ENCODE measurements around the gene OSBPL10. TPM values are rescaled to one million over a fixed set of nuclear protein-coding genes. Genes with fewer than 3 reads are reported as not detected.

Gene OSBPL10
- total and polyA plus RNA-seq, 2 experiments from 2014 or later = 2.4 to 8.1 TPM

- H3K9me2 ChIP-seq (ENCODE audit: insufficient read depth) = no peaks in the 10 kb centered on the region
- no peaks in the 10 kb centered on the region for H3K4me1 ChIP-seq (ENCODE audit: insufficient read depth)
- no peak overlapping the region for H3K4me3 ChIP-seq
- 88 to 89% methylated on average over 1 of the region's 1 CpG for WGBS, 2 experiments (ENCODE audit: low coverage in 1 of 2, low lambda C conversion rate in 2 of 2, missing lambda C conversion rate in 2 of 2)
- no peaks in the 10 kb centered on the region for H4K20me1 ChIP-seq (ENCODE audit: insufficient read depth)
- DNase-seq = no peak
- H3K9me3 ChIP-seq (ENCODE audit: low read depth) = no peaks in the 10 kb centered on the region
- no peaks in the 10 kb centered on the region for H3F3A ChIP-seq (ENCODE audit: insufficient read depth)
- H3K4me2 ChIP-seq (ENCODE audit: unreplicated experiment) = no peak overlapping the region
- in situ Hi-C loops (cut with MboI) = no loop called here
- no peak overlapping the region for H3K27ac ChIP-seq
- no peaks in the 10 kb centered on the region for H3K79me2 ChIP-seq (ENCODE audit: insufficient read depth)
- peaks cover 13% of the 10 kb centered on the region; the same call in 1 of the 2 replicates for H3K27me3 ChIP-seq (replicated peaks; ENCODE audit: insufficient read depth)
- no peak for TF ChIP-seq EZH2 (IDR thresholded peaks at IDR 0.05; ENCODE audit: insufficient read depth, poor library complexity, severe bottlenecking)
- TF ChIP-seq EZH2phosphoT487 (IDR thresholded peaks at IDR 0.05; ENCODE audit: insufficient read depth, low read depth) = no peak
- H3K9ac ChIP-seq = no peak overlapping the region
- no peak overlapping the region for H2AFZ ChIP-seq
- no peaks in the 10 kb centered on the region for H3K36me3 ChIP-seq (ENCODE audit: low read depth)
Measured at GRCh38 chr3:31896026-31896425, 85.0 kb downstream of the OSBPL10 start.

- H3F3A ChIP-seq (ENCODE audit: insufficient read depth) = no peaks in the 10 kb centered on the region
- no peaks in the 10 kb centered on the region for H4K20me1 ChIP-seq (ENCODE audit: insufficient read depth)
- H3K9me3 ChIP-seq (ENCODE audit: low read depth) = no peaks in the 10 kb centered on the region
- WGBS, 2 experiments (ENCODE audit: low coverage in 1 of 2, low lambda C conversion rate in 2 of 2, missing lambda C conversion rate in 2 of 2) = 23 to 30% methylated on average over 2 of the region's 2 CpGs
- H3K79me2 ChIP-seq (ENCODE audit: insufficient read depth) = no peaks in the 10 kb centered on the region
- H2AFZ ChIP-seq = no peak overlapping the region
- H3K36me3 ChIP-seq (ENCODE audit: low read depth) = no peaks in the 10 kb centered on the region
- in situ Hi-C loops (cut with MboI) = no loop called here
- no peak overlapping the region for H3K9ac ChIP-seq
- no peak overlapping the region for H3K4me2 ChIP-seq (ENCODE audit: unreplicated experiment)
- H3K27me3 ChIP-seq (replicated peaks; ENCODE audit: insufficient read depth) = peaks cover 16% of the 10 kb centered on the region
- H3K4me3 ChIP-seq = no peak overlapping the region
- peak; percentile 16 for DNase-seq
- TF ChIP-seq EZH2 (IDR thresholded peaks at IDR 0.05; ENCODE audit: insufficient read depth, poor library complexity, severe bottlenecking) = no peak
- TF ChIP-seq EZH2phosphoT487 (IDR thresholded peaks at IDR 0.05; ENCODE audit: insufficient read depth, low read depth) = no peak
- no peak overlapping the region for H3K27ac ChIP-seq
- no peaks in the 10 kb centered on the region for H3K9me2 ChIP-seq (ENCODE audit: insufficient read depth)
- no peaks in the 10 kb centered on the region for H3K4me1 ChIP-seq (ENCODE audit: insufficient read depth)
Measured at GRCh38 chr3:31895471-31895870, 85.6 kb downstream of the OSBPL10 start.

- H3K4me2 ChIP-seq (ENCODE audit: unreplicated experiment) = no peak overlapping the region
- in situ Hi-C loops (cut with MboI) = no loop called here
Measured at GRCh38 chr3:31892916-31893573, 88.0 kb downstream of the OSBPL10 start.

GRCh38 chr3:31892500-31892899, 88.6 kb downstream of the OSBPL10 start:
- Histone ChIP-seq H3K27ac (no peak overlapping the region), H2AFZ (no peak overlapping the region)
- in situ Hi-C loops (cut with MboI) = no loop called here

More at GRCh38 chr3:31892916-31893573, 88.0 kb downstream of the OSBPL10 start:
- TF ChIP-seq EZH2 (IDR thresholded peaks at IDR 0.05; ENCODE audit: insufficient read depth, poor library complexity, severe bottlenecking) = no peak
- no peak for TF ChIP-seq EZH2phosphoT487 (IDR thresholded peaks at IDR 0.05; ENCODE audit: insufficient read depth, low read depth)
- Histone ChIP-seq H3K9ac (no peak overlapping the region), H3K79me2 (ENCODE audit: insufficient read depth) (no peaks in the 10 kb centered on the region), H3K9me2 (ENCODE audit: insufficient read depth) (no peaks in the 10 kb centered on the region), H3K36me3 (ENCODE audit: low read depth) (no peaks in the 10 kb centered on the region), H3F3A (ENCODE audit: insufficient read depth) (no peaks in the 10 kb centered on the region), H3K4me3 (no peak overlapping the region), H2AFZ (no peak overlapping the region), H3K27me3 (replicated peaks; ENCODE audit: insufficient read depth) (peaks cover 23% of the 10 kb centered on the region), H4K20me1 (ENCODE audit: insufficient read depth) (no peaks in the 10 kb centered on the region), H3K27ac (no peak overlapping the region), H3K4me1 (ENCODE audit: insufficient read depth) (no peaks in the 10 kb centered on the region), H3K9me3 (ENCODE audit: low read depth) (no peaks in the 10 kb centered on the region)
- DNase-seq = peak; percentile 22
- WGBS, 2 experiments (ENCODE audit: low coverage in 1 of 2, low lambda C conversion rate in 2 of 2, missing lambda C conversion rate in 2 of 2) = 74 to 85% methylated on average over 4 of the region's 4 CpGs

More at GRCh38 chr3:31892500-31892899, 88.6 kb downstream of the OSBPL10 start:
- H3K4me1 ChIP-seq (ENCODE audit: insufficient read depth) = no peaks in the 10 kb centered on the region
- H3K4me2 ChIP-seq (ENCODE audit: unreplicated experiment) = no peak overlapping the region
- no peaks in the 10 kb centered on the region for H3K79me2 ChIP-seq (ENCODE audit: insufficient read depth)
- peaks cover 23% of the 10 kb centered on the region for H3K27me3 ChIP-seq (replicated peaks; ENCODE audit: insufficient read depth)
- no peaks in the 10 kb centered on the region for H3K9me2 ChIP-seq (ENCODE audit: insufficient read depth)
- no peaks in the 10 kb centered on the region for H4K20me1 ChIP-seq (ENCODE audit: insufficient read depth)
- TF ChIP-seq EZH2 (IDR thresholded peaks at IDR 0.05; ENCODE audit: insufficient read depth, poor library complexity, severe bottlenecking) = no peak
- no peak for TF ChIP-seq EZH2phosphoT487 (IDR thresholded peaks at IDR 0.05; ENCODE audit: insufficient read depth, low read depth)
- no peak overlapping the region for H3K9ac ChIP-seq
- no peak for DNase-seq
- H3K9me3 ChIP-seq (ENCODE audit: low read depth) = no peaks in the 10 kb centered on the region
- H3K36me3 ChIP-seq (ENCODE audit: low read depth) = no peaks in the 10 kb centered on the region
- 76 to 82% methylated on average over 5 of the region's 5 CpGs for WGBS, 2 experiments (ENCODE audit: low coverage in 1 of 2, low lambda C conversion rate in 2 of 2, missing lambda C conversion rate in 2 of 2)
- H3F3A ChIP-seq (ENCODE audit: insufficient read depth) = no peaks in the 10 kb centered on the region
- no peak overlapping the region for H3K4me3 ChIP-seq

Measured in GM23248 (cell line).